ENCODE results near the gene SLF2. TPM values are rescaled to one million over a fixed set of nuclear protein-coding genes. Genes with fewer than 3 reads are reported as not detected.
"Not testable (repeated sequence)": the region's sequence is repeated elsewhere in the genome, so short reads cannot be mapped to it uniquely, and the experiment has no call there.

SLF2 gene
- total RNA-seq, 1 donor from 2014 or later, result 20.3 TPM

GRCh38 chr10:100972904-100973535, 60.3 kb downstream of the SLF2 start:
- Histone ChIP-seq H3K27ac (ENCODE audit: low read depth, low read length) (no peak overlapping the region), H4K20me1 (ENCODE audit: insufficient read depth, low read length) (no peaks in the 10 kb centered on the region), H3K9ac (ENCODE audit: low read length) (no peak overlapping the region), H3K27me3 (ENCODE audit: insufficient read depth, low read length) (no peaks in the 10 kb centered on the region), H3K4me1 (ENCODE audit: insufficient read depth, low read length) (peaks cover 8% of the 10 kb centered on the region), H3K4me2 (ENCODE audit: low read length) (no peak overlapping the region), H3K9me3 (ENCODE audit: insufficient read depth, low read depth, low read length) (no peaks in the 10 kb centered on the region), H3K36me3 (ENCODE audit: insufficient read depth, low read length) (no peaks in the 10 kb centered on the region), H3K79me2 (ENCODE audit: insufficient read depth, low read length) (no peaks in the 10 kb centered on the region), H2AFZ (ENCODE audit: low read depth, low read length) (no peak overlapping the region), H3K4me3 (ENCODE audit: insufficient read depth, low read depth, low read length) (no peak overlapping the region)
- no peaks in the 10 kb centered on the region for H3K27me3 Mint-ChIP-seq (ENCODE audit: low read depth, unreplicated experiment)
- peak overlapping the region; percentile 50 for H3K4me3 Mint-ChIP-seq (ENCODE audit: unreplicated experiment)
- H3K4me1 Mint-ChIP-seq (ENCODE audit: low read depth, unreplicated experiment), result peaks cover 10% of the 10 kb centered on the region
- H3K36me3 Mint-ChIP-seq (ENCODE audit: low read depth, unreplicated experiment), result peaks cover 2% of the 10 kb centered on the region
- DNase-seq (ENCODE audit: low read depth) (no peak), FAIRE-seq (no peak)
- TF ChIP-seq CTCF (IDR thresholded peaks at IDR 0.05; ENCODE audit: insufficient read depth, low read depth, low read length) (no peak), EZH2 (IDR thresholded peaks at IDR 0.05; ENCODE audit: insufficient read depth, low read length) (no peak)
- no peak overlapping the region for H3K27ac Mint-ChIP-seq (ENCODE audit: unreplicated experiment)
- no peaks in the 10 kb centered on the region for H3K9me3 Mint-ChIP-seq (ENCODE audit: unreplicated experiment)

- not testable (repeated sequence) for H3K4me3 ChIP-seq (ENCODE audit: insufficient read depth, low read depth, low read length); H3K79me2 ChIP-seq (ENCODE audit: insufficient read depth, low read length); H3K9me3 ChIP-seq (ENCODE audit: insufficient read depth, low read depth, low read length); H3K9me3 Mint-ChIP-seq (ENCODE audit: unreplicated experiment); DNase-seq (ENCODE audit: low read depth); H3K27me3 ChIP-seq (ENCODE audit: insufficient read depth, low read length); H3K4me1 Mint-ChIP-seq (ENCODE audit: low read depth, unreplicated experiment); H3K27me3 Mint-ChIP-seq (ENCODE audit: low read depth, unreplicated experiment); H3K36me3 ChIP-seq (ENCODE audit: insufficient read depth, low read length); H3K4me3 Mint-ChIP-seq (ENCODE audit: unreplicated experiment); H3K9ac ChIP-seq (ENCODE audit: low read length); H3K4me2 ChIP-seq (ENCODE audit: low read length); H3K4me1 ChIP-seq (ENCODE audit: insufficient read depth, low read length); H3K36me3 Mint-ChIP-seq (ENCODE audit: low read depth, unreplicated experiment); H3K27ac Mint-ChIP-seq (ENCODE audit: unreplicated experiment); H2AFZ ChIP-seq (ENCODE audit: low read depth, low read length); H3K27ac ChIP-seq (ENCODE audit: low read depth, low read length); H4K20me1 ChIP-seq (ENCODE audit: insufficient read depth, low read length); FAIRE-seq
Observed at GRCh38 chr10:100975397-100975796, 62.6 kb downstream of the SLF2 start.

GRCh38 chr10:100976906-100977305, 64.1 kb downstream of the SLF2 start:
- Histone ChIP-seq H3K27me3 (ENCODE audit: insufficient read depth, low read length) (no peaks in the 10 kb centered on the region), H3K4me2 (ENCODE audit: low read length) (no peak overlapping the region), H3K4me3 (ENCODE audit: insufficient read depth, low read depth, low read length) (no peak overlapping the region), H3K36me3 (ENCODE audit: insufficient read depth, low read length) (no peaks in the 10 kb centered on the region), H3K27ac (ENCODE audit: low read depth, low read length) (no peak overlapping the region), H3K9me3 (ENCODE audit: insufficient read depth, low read depth, low read length) (no peaks in the 10 kb centered on the region), H3K4me1 (ENCODE audit: insufficient read depth, low read length) (no peaks in the 10 kb centered on the region), H3K9ac (ENCODE audit: low read length) (no peak overlapping the region), H4K20me1 (ENCODE audit: insufficient read depth, low read length) (no peaks in the 10 kb centered on the region), H3K79me2 (ENCODE audit: insufficient read depth, low read length) (no peaks in the 10 kb centered on the region), H2AFZ (ENCODE audit: low read depth, low read length) (no peak overlapping the region)
- Mint-ChIP-seq H3K9me3 (ENCODE audit: unreplicated experiment) (no peaks in the 10 kb centered on the region), H3K27ac (ENCODE audit: unreplicated experiment) (no peak overlapping the region), H3K4me1 (ENCODE audit: low read depth, unreplicated experiment) (no peaks in the 10 kb centered on the region), H3K4me3 (ENCODE audit: unreplicated experiment) (no peak overlapping the region), H3K36me3 (ENCODE audit: low read depth, unreplicated experiment) (peaks cover 18% of the 10 kb centered on the region), H3K27me3 (ENCODE audit: low read depth, unreplicated experiment) (no peaks in the 10 kb centered on the region)
- no peak for DNase-seq (ENCODE audit: low read depth)
- no peak for FAIRE-seq
- no peak for TF ChIP-seq CTCF (IDR thresholded peaks at IDR 0.05; ENCODE audit: insufficient read depth, low read depth, low read length)
- no peak for TF ChIP-seq EZH2 (IDR thresholded peaks at IDR 0.05; ENCODE audit: insufficient read depth, low read length)
